Pancreas (tissue), 10 donors: ENCODE results near the gene SRSF5. TPM values are rescaled to one million over a fixed set of nuclear protein-coding genes. Genes with fewer than 3 reads are reported as not detected.

Experiments used
- ATAC-seq, 4 donors: fragments of 200-7000 bp; cut with Tn5 transposase; one replicate each; pipeline versions ENCODE4 v1.8.0 to v1.9.1; 2020; ENCODE audit warnings: mild to moderate bottlenecking in 4 of 4, moderate library complexity in 4 of 4
- DNase-seq, 6 donors: peaks; one replicate each; pipeline ENCODE4 v3.0.0-alpha.2; 2020
- FAIRE-seq: peaks from 2 replicates; lab custom pipeline; 2012; peaks lifted over from hg19 to GRCh38; lab: Jason Lieb, UNC
- H3K27ac ChIP-seq, 4 donors: fragments of 200-600 bp; sonication (generic); 1 replicate in 3 of 4; 2 replicates in 1 of 4; pipeline versions ENCODE4 v1.5.0 to v1.8.0; 2020
- H3K27me3 ChIP-seq, 4 donors: fragments of 200-600 bp; one replicate each; pipeline ENCODE4 v1.8.0; 2021
- H3K36me3 ChIP-seq, 3 donors: fragments of 200-600 bp; sonication (generic) in 1 of 3; one replicate each; pipeline versions ENCODE4 v1.5.0 to v1.8.0; 2020 to 2021
- H3K4me1 ChIP-seq, 3 donors: fragments of 200-600 bp; one replicate each; pipeline ENCODE4 v1.8.0; 2021
- H3K4me3 ChIP-seq, 4 donors: fragments of 200-600 bp; sonication (generic) in 2 of 4; one replicate each; pipeline versions ENCODE4 v1.5.0 to v1.8.0; 2020 to 2021
- H3K9me3 ChIP-seq, 4 donors: fragments of 200-600 bp; one replicate each; pipeline ENCODE4 v1.8.0; 2021
- WGBS, 2 donors: extraction: QIAGEN DNeasy Blood & Tissue Kit; methylation state at CpG; one replicate each; pipeline ENCODE4 v1.1.7; 2013; 5-methylcytosine and 5-hydroxymethylcytosine counted together
- intact Hi-C, 3 donors: fragments of 100-400 bp; cut with DNase I; formaldehyde crosslinking; loops; one replicate each; pipeline versions ENCODE4 v1.11.1 to v1.14.2; 2022
- polyA plus RNA-seq, 2 donors: library from polyadenylated mRNA; stranded (reverse); fragments of 200-250 nt; gene quantifications; one replicate each; pipeline ENCODE4 v1.2.3, GENCODE V29; 2013
- total RNA-seq, 6 donors: library from RNA; stranded (reverse); fragmentation: NEBNext Ultra II Directional in 4 of 6; extraction: Animal tissue kit (Norgen Biotek cat#: 25700) in 4 of 6; gene quantifications; one replicate each; pipeline versions ENCODE4 v1.2.1 to v1.2.4, GENCODE V29; 2021 to 2023
- TF ChIP-seq, protein P1 (sequence below), 4 donors: fragments of 200-600 bp; sonication (generic) in 3 of 4; IDR thresholded peaks; one replicate each; pipeline versions ENCODE4 v1.5.0 to v1.8.0; 2021; ENCODE audit warnings: antibody characterized with exemption in 4 of 4
- donor health status: healthy with polysubstance abuse.
- donor health status: DM: no; HTN: no; CAD: no; lungs with moderate emphysema.
- donor health status: DM: no; HTN: no; CAD: no.
- donor health status: control.
- donor health status: control.
- donor health status: Bipolar disorder and iron deficiency.
- donor health status: DM: yes; HTN: yes; CAD: no.
- donor health status: DM: no; HTN: no; CAD: no.
- donor health status: DM: no; HTN: no; CAD: no.
- donor health status: DM: yes; HTN: yes; CAD: no.

SRSF5 gene
- total and polyA plus RNA-seq, 8 donors = 78.0 to 314 (median 135) TPM

DNA sequence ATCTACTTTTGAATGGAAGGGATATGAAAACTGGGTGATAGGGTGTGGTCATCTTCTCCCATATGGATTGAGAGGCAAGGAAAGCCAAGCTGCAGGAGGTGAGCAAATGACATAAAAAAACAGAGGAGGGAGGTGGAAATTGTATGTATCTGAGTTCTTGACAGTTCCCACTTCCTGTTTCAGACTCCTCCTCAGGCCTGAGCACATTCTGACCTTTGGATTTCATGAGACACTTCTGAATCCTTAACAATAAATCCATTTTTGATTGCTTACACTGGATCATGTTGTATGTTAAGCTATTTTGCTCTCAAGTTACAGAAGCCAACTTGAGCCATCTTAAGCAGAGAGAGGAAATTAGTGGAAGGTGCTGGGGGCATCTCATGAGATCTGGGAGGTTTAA lies 11.6 kb upstream of the SRSF5 start:
- Histone ChIP-seq H3K4me3 (no peak overlapping the region), H3K27me3 (no peaks in the 10 kb centered on the region), H3K36me3 (no peaks in the 10 kb centered on the region), H3K9me3 (no peaks in the 10 kb centered on the region), H3K27ac (no peak overlapping the region), H3K4me1 (peaks cover 0 to 2% (median 0%) of the 10 kb centered on the region in 3 donors)
- ATAC-seq = no peak
- DNase-seq = no peak
- intact Hi-C loops = no loop called here
- TF ChIP-seq, protein P1, sequence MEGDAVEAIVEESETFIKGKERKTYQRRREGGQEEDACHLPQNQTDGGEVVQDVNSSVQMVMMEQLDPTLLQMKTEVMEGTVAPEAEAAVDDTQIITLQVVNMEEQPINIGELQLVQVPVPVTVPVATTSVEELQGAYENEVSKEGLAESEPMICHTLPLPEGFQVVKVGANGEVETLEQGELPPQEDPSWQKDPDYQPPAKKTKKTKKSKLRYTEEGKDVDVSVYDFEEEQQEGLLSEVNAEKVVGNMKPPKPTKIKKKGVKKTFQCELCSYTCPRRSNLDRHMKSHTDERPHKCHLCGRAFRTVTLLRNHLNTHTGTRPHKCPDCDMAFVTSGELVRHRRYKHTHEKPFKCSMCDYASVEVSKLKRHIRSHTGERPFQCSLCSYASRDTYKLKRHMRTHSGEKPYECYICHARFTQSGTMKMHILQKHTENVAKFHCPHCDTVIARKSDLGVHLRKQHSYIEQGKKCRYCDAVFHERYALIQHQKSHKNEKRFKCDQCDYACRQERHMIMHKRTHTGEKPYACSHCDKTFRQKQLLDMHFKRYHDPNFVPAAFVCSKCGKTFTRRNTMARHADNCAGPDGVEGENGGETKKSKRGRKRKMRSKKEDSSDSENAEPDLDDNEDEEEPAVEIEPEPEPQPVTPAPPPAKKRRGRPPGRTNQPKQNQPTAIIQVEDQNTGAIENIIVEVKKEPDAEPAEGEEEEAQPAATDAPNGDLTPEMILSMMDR (IDR thresholded peaks at IDR 0.05) = no peak
- FAIRE-seq = no peak

DNA sequence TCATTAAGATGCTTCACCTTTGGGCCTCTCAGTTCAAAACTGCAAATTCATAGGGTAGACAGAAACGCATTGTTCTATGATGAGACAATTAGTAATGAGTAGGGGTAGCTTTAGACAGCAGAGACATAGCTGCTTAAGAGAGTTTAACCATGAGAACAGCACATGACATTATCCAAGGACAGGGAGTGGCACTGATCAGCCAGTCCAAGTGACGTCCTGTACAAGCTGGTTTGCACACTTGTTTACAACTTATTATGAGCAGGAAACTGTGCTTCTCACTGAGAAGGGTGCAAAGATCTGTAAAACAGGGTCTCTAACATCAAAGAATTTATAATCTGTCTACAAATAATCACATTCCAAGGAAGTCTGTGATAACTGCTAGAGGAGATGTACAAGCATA lies 11.2 kb upstream of the SRSF5 start:
- intact Hi-C loops = no loop called here
- no peak for FAIRE-seq
- peak in 1 of 4 donors; percentile 55 for ATAC-seq
- Histone ChIP-seq H3K4me1 (no peaks in the 10 kb centered on the region), H3K4me3 (no peak overlapping the region), H3K27ac (no peak overlapping the region), H3K9me3 (no peaks in the 10 kb centered on the region), H3K36me3 (no peaks in the 10 kb centered on the region), H3K27me3 (no peaks in the 10 kb centered on the region)
- TF ChIP-seq, protein P1 (IDR thresholded peaks at IDR 0.05) = no peak
- WGBS, 2 donors = 49 to 53% methylated on average over 2 of the region's 2 CpGs
- DNase-seq = no peak

DNA sequence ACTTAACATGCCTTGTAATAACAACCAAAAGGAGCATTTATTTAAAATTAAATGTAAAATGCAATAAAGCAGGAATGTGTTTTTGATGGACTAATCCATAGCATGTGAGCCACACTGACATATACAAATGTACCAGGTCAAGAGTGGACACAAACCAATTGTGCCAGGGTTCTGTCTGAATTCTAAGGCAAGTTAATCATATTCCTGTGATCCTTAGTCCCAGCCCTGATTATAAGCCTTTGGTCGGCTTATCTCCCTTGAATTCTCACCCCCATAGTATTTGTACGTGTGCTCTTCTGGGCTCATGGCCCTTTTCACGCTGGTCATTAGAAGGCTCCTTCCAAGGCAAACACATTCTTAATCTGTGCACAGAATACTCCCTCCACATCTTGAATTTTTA lies 10.6 kb upstream of the SRSF5 start:
- TF ChIP-seq, protein P1 (IDR thresholded peaks at IDR 0.05) = no peak
- no peak for DNase-seq
- Histone ChIP-seq H3K4me1 (no peaks in the 10 kb centered on the region), H3K27me3 (no peaks in the 10 kb centered on the region), H3K4me3 (no peak overlapping the region), H3K36me3 (no peaks in the 10 kb centered on the region), H3K27ac (no peak overlapping the region), H3K9me3 (no peaks in the 10 kb centered on the region)
- ATAC-seq = no peak
- no peak for FAIRE-seq
- intact Hi-C loops = no loop called here
- 73 to 90% methylated on average over 3 of the region's 3 CpGs for WGBS, 2 donors

DNA sequence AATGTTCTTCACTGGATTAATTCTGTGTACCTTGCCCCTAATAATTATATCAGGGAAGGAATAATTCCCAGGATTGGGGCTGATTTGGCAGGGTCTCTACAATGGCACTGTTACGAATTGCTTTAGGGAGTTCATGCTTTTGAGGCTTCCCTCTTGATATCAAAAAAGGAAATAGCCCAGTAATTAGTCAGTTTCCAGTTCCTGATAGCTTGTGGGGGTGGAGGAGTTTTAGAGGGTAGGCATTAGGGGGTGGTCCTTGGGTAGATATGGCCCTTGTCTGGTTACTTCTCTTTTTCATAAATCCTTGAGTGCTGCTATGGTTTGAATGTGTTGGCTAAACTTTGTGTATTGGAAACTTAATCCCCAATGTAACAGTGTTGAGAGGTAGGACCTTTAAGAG lies 6.1 kb upstream of the SRSF5 start:
- TF ChIP-seq, protein P1 (IDR thresholded peaks at IDR 0.05) = no peak

DNA sequence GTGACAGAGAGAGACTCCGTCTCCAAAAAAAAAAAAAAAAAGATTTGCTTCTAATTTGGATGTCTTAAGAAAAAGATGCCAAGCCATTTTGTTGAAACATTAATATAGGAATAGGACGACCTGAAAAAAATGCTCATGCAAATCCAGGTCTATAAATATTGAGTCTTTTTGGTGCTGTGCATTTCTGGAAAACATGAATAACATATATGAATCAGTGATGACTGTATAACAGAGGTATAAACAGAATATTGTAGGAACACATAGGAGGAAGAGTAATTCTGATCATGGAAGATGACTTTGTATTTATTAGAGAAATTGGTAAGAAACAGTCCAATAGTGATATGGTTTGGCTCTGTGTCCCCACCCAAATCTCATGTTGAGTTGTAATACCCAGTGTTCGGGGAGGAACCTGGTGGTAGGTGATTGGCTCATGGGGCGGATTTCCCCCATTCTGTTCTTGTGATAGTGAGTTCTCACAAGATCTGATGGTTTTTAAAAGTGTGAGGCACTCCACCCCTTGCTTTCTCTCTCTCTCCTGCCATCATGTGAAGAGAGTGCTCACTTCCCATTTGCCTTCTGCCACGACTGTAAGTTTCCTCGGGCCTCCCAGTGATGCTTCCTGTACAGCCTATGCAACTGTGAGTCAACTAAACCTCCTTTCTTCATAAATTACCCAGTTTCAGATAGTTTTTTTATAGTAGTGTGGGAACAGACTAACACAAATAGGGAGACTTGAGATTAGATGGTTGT lies 3.0 kb upstream of the SRSF5 start:
- no peaks in the 10 kb centered on the region for H3K9me3 ChIP-seq
- ATAC-seq (no peak), DNase-seq (no peak), FAIRE-seq (no peak)
- no peak overlapping the region for H3K4me3 ChIP-seq
- H3K36me3 ChIP-seq = peaks cover 3 to 9% (median 5%) of the 10 kb centered on the region in 3 donors
- peaks cover 7 to 9% (median 8%) of the 10 kb centered on the region in 3 donors for H3K4me1 ChIP-seq
- H3K27me3 ChIP-seq = peaks cover 0 to 4% (median 0%) of the 10 kb centered on the region in 4 donors
- intact Hi-C loops = no loop called here
- WGBS, 2 donors = 87 to 88% methylated on average over 6 of the region's 6 CpGs
- TF ChIP-seq, protein P1 (IDR thresholded peaks at IDR 0.05) = no peak
- no peak overlapping the region for H3K27ac ChIP-seq

More for the DNA sequence above, 6.1 kb upstream of the SRSF5 start:
- ATAC-seq (no peak), FAIRE-seq (no peak), DNase-seq (no peak)
- Histone ChIP-seq H3K27ac (no peak overlapping the region), H3K9me3 (no peaks in the 10 kb centered on the region), H3K36me3 (no peaks in the 10 kb centered on the region), H3K4me1 (no peaks in the 10 kb centered on the region), H3K27me3 (peaks cover 0 to 4% (median 0%) of the 10 kb centered on the region in 4 donors), H3K4me3 (no peak overlapping the region)
- intact Hi-C loops = no loop called here
- 69 to 82% methylated on average over 1 of the region's 1 CpG for WGBS, 2 donors
